Ascending aorta (tissue), 2 donors: ENCODE results near the gene ANXA10. TPM values are rescaled to one million over a fixed set of nuclear protein-coding genes. Genes with fewer than 3 reads are reported as not detected.

Experiments used
- DNase-seq, 2 donors: peaks; one replicate each; pipeline ENCODE4 v3.0.0-alpha.2; 2019; ENCODE audit warnings: low spot score in 2 of 2
- H3K27ac ChIP-seq, 2 donors: fragments of 200-600 bp; sonication (generic); one replicate each; pipeline ENCODE4 v1.5.1; 2016 to 2017; ENCODE audit warnings: mild to moderate bottlenecking in 1 of 2
- H3K27me3 ChIP-seq: fragments of 200-600 bp; sonication (generic); one replicate; pipeline ENCODE4 v1.5.1; 2017
- H3K36me3 ChIP-seq, 2 donors: fragments of 200-600 bp; sonication (generic); one replicate each; pipeline ENCODE4 v1.5.1; 2016
- H3K4me1 ChIP-seq, 2 donors: fragments of 200-600 bp; sonication (generic); one replicate each; pipeline ENCODE4 v1.5.1; 2016 to 2017; ENCODE audit warnings: mild to moderate bottlenecking in 1 of 2
- H3K4me3 ChIP-seq, 2 donors: fragments of 200-600 bp; sonication (generic); one replicate each; pipeline ENCODE4 v1.5.1; 2016 to 2017; ENCODE audit warnings: mild to moderate bottlenecking in 1 of 2
- H3K9me3 ChIP-seq, 2 donors: fragments of 200-600 bp; sonication (generic); one replicate each; pipeline ENCODE4 v1.5.1; 2016
- CTCF ChIP-seq, 3 experiments: fragments of 200-600 bp in 2 of 3; fragments of 450-650 bp in 1 of 3; sonication (generic) in 2 of 3; IDR thresholded peaks; one replicate each; pipeline ENCODE4 v1.5.1; 2016 to 2019; ENCODE audit warnings: antibody characterized with exemption in 3 of 3, mild to moderate bottlenecking in 1 of 3, moderate library complexity in 1 of 3
- intact Hi-C: fragments of 100-400 bp; cut with DNase I; formaldehyde crosslinking; loops from one replicate; pipeline ENCODE4 v1.15.1; 2023
- total RNA-seq: library from RNA; depleted of rRNA; stranded (reverse); fragments of >200 nt; gene quantifications from one replicate; pipeline ENCODE4 v1.1.0, GENCODE V29; 2016

ANXA10 gene
- total RNA-seq, 1 donor from 2014 or later, result not detected

DNA sequence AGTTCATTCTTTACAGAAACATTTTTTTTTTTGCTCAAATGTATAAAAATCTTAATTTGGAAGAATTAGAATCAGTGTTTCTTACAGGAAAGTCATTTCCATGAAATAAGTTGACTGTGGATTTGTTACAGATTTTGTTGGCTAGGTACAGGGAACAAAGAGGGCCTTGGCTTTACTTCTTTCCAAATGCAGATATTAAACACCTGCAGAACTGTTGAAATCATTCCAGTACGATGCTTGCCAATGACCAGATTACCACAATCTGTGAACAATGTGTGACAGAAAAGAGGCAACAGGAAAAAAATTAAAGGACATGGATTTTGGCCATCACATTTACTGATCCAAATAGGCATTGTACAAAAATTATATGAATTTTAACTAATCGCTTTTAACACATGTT, 70.8 kb downstream of the ANXA10 start:
- intact Hi-C loops, result no loop called here
- Histone ChIP-seq H3K27me3 (no peaks in the 10 kb centered on the region), H3K36me3 (no peaks in the 10 kb centered on the region), H3K9me3 (no peaks in the 10 kb centered on the region), H3K4me3 (no peak overlapping the region), H3K27ac (no peak overlapping the region), H3K4me1 (no peaks in the 10 kb centered on the region)
- TF ChIP-seq CTCF (IDR thresholded peaks at IDR 0.05), result no peak
- no peak for DNase-seq

DNA sequence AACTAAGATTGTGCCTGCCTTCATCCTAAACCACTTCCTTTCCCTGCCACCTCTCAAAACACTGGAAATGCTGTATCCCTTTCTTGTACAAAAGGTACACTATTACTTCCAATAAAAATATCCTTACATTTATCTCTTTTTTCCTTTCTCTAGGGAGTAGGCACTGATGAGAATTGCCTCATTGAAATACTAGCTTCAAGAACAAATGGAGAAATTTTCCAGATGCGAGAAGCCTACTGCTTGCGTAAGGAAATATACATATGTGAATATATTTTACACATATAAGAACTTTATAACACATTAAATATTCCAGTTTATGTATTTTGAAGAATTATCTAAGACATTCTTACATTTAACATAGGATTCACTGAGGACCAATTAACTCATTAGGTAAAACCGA, 71.7 kb downstream of the ANXA10 start:
- no peak for TF ChIP-seq CTCF (IDR thresholded peaks at IDR 0.05)
- intact Hi-C loops, result no loop called here
- Histone ChIP-seq H3K36me3 (no peaks in the 10 kb centered on the region), H3K4me1 (no peaks in the 10 kb centered on the region), H3K27ac (no peak overlapping the region), H3K4me3 (no peak overlapping the region), H3K9me3 (no peaks in the 10 kb centered on the region), H3K27me3 (no peaks in the 10 kb centered on the region)
- no peak for DNase-seq

DNA sequence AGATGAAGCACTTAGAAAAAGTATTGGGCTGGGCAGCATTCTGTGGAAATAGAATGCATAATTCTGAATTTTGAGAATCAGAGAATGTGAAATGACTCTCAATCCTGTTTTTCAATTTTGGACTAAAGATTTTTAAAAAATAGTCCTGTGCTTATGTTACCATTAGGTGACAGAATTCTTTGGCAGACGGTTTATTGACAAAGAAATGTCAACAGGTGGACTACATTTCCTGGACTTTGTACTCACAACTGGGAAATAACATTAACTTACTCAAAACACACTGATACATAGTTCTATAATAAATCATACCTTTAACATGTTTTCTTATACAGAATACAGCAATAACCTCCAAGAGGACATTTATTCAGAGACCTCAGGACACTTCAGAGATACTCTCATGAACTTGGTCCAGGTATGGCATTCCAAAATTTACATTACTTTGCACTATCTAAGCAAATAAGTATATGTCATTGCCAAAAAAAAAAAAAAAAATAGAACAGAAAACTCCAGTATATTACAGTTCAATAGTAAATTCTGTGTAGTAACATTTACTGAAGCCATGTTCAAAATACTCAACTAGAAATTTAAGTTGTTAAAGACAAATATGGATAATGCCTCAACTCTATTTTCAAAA, 72.7 kb downstream of the ANXA10 start:
- TF ChIP-seq CTCF (IDR thresholded peaks at IDR 0.05), result no peak
- Histone ChIP-seq H3K36me3 (no peaks in the 10 kb centered on the region), H3K4me3 (no peak overlapping the region), H3K4me1 (no peaks in the 10 kb centered on the region), H3K9me3 (no peaks in the 10 kb centered on the region), H3K27me3 (no peaks in the 10 kb centered on the region), H3K27ac (no peak overlapping the region)
- intact Hi-C loops, result no loop called here
- no peak for DNase-seq

DNA sequence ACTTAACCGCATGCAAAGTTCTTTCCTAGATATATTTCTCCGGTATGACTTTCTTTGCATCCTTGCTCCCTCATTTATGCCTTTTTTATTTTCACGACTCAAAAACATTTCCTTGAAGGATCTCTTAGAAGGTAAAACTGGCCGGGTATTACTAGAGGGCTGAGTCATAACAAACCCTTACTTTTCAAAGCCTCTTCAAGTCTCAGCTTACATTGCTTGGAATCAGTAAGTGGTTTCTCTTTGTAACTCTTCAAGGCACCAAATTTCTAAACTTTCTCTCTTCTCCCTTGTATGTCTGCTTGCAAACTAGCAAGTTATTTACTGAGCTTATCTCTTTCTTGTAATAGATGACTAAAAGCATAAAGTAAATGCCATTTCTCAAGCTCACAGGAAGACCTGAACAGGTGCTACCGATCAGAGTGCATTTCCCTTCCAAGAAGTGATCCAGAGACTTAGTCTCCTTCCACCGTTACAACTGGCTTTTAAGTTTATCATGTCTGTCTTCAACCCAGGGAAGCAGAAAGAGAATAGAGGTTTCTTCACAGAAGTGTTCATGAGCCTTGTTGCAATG, 75.5 kb downstream of the ANXA10 start:
- Histone ChIP-seq H3K4me1 (no peaks in the 10 kb centered on the region), H3K4me3 (no peak overlapping the region), H3K36me3 (no peaks in the 10 kb centered on the region), H3K9me3 (no peaks in the 10 kb centered on the region), H3K27me3 (no peaks in the 10 kb centered on the region), H3K27ac (no peak overlapping the region)
- no peak for DNase-seq
- intact Hi-C loops, result no loop called here
- no peak for TF ChIP-seq CTCF (IDR thresholded peaks at IDR 0.05)

DNA sequence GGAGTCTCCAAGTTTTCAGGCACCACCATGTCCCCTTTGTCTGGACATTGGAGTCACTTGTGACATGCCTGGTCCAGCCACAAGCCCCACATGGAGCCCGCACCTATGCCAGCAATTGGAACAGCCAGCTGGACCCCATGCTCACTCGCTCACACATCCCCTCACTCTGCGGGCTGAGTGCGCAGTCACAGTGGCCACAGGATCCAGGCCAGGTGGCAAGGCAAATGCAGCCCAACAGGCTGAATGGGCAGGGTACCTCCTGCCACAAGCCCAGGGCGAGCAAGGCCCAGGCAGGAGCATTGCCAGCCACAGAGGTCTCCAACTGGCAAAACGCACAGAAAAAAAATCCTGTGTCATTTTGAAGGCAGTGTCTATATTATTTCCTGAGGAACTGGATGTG, 82.0 kb downstream of the ANXA10 start:
- Histone ChIP-seq H3K4me1 (no peaks in the 10 kb centered on the region), H3K27ac (no peak overlapping the region), H3K9me3 (no peaks in the 10 kb centered on the region), H3K4me3 (no peak overlapping the region), H3K36me3 (no peaks in the 10 kb centered on the region), H3K27me3 (no peaks in the 10 kb centered on the region)
- intact Hi-C loops, result no loop called here
- no peak for DNase-seq
- no peak for TF ChIP-seq CTCF (IDR thresholded peaks at IDR 0.05)
